GM12801 (cell line): Measurements from ENCODE around the gene MNT.

Experiments used
- CTCF ChIP-seq: IDR thresholded peaks from one replicate; pipeline ENCODE4 v1.5.1; 2011; ENCODE audit warnings: control low read depth; ENCODE audit not compliant: insufficient read length; ENCODE audit errors: extremely low read depth

Gene MNT

DNA sequence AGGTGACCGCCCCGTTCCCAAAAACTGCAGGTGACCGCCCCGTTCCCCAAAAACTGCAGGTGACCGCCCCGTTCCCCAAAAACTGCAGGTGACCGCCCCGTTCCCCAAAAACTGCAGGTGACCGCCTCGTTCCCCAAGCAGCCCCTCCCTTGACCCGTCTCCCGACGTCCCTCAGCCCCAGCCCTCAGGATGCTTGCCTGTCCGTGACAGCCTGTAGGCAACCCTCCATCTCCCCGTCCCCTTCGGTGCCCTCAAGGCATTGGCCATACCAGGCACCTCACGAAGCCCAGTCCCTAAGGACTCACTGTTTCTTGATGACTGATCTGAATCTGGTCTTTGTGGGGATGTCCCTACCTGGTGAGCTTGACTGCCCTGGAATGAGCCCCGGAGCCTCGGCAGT is 38.4 kb downstream of the MNT start:
- no peak for TF ChIP-seq CTCF

DNA sequence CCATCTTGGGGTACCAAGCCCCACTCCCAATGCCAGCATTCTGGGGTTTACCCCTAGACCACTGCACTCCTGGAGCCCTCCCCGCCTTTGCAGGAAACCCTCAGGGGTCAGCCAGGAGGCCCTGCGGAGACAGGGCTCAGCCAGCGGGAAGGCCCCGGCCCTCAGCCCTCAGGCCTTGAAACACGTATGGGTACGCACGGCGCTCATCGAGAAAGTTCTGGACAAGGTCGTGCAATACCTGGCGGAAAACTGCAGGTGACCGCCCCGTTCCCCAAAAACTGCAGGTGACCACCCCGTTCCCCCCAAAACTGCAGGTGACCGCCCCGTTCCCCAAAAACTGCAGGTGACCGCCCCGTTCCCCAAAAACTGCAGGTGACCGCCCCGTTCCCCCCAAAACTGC is 38.8 kb downstream of the MNT start:
- TF ChIP-seq CTCF, result no peak

DNA sequence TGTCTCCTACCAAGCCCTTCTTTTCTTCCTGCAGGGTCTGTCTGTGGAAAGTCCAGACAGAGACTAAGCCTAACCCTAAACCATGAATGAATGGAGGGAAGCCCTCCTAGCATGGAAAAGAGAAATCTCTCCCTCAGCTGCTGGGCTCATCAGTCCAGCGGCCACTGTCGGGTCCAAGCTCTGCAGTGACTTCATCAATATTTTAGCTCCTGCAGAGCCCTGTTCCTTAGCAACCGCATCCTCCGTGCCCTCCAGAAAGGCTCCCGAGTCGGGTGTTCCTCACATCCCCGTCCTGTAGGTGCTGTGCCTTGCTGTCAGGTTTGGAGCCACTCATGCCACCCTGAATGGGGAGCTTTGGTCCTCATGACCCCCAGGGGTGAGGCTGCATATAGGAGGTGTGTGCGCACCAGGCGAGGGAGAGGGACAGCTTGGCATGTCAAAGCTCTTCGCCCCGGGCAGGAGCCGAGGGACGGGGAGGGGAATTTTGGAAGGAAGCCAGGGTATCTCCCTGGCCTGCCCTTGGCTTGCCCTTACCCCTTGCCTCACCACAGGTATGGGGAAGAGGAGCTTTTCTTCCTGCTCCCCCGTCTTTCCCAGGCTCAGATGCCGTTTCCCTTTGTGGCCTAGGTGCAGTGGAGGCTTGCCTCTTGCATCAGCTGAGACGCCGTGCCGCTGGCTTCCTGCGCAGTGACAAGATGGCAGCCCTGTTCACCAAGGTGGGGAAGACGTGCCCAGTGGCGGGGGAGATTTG is 39.7 kb downstream of the MNT start:
- no peak for TF ChIP-seq CTCF

GRCh38 chr17:2357931-2358434 is 42.9 kb downstream of the MNT start:
- no peak for TF ChIP-seq CTCF

DNA sequence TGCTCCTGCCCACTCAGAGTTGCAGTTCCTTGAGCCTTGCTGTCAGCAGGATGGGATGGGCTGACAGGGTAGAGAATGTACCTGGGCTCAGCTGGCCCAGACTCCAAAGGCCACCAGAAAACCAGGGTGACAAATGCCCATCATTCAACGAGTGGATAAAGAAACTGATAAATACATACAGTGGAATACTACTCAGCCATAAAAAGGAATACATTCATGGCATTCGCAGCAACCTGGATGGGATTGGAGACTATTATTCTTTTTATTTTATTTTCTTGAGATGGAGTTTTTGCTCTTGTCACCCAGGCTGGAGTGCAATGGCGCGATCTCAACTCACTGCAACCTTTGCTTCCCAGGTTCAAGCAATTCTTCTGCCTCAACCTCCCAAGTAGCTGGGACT is 43.6 kb downstream of the MNT start:
- TF ChIP-seq CTCF, result no peak

DNA sequence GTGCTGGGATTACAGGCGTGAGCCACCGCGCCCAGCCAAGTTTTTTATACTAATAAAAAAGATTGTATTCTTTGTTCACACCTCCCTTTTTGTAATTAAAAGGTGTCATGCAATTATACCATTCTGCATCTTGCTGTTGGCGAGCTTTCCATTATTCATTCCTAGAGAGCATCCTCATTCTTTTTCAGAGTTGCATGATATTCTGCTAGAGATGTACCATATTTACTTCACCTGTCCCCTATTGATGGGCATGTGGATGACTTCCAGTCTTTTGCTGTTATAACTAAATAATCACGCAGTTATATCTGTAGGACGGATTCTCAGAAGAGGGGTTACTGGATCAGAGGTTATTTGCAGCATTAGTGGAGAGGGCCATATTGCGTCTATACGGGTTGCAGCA is 46.5 kb downstream of the MNT start:
- no peak for TF ChIP-seq CTCF

DNA sequence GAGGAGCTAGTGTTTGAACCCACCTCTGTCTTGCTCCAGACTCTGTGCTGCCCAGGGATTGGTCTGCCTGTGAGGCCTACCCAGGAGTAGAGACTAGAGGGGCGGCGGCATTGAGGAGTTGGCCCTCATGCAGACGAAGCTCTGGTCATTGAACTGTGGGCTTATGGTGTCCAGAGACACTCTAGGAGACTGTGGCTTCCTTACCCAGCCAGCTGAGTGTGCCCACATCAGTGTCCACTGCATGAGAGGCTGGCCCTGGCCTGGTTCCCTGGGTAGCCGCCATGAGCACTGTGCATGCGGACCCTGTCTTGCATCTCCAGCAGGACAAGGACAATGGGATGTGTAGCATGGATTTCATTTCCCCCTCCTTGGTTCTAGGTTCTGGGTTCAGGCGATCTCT is 49.6 kb downstream of the MNT start:
- no peak for TF ChIP-seq CTCF
